Suprapubic skin (tissue), 4 donors: ENCODE measurements around the gene FAM83G. TPM values are rescaled to one million over a fixed set of nuclear protein-coding genes. Genes with fewer than 3 reads are reported as not detected.

Experiments used
- DNase-seq, 2 donors: peaks; one replicate each; pipeline ENCODE4 v3.0.0-alpha.2; 2019; ENCODE audit warnings: low spot score in 2 of 2
- H3K27ac ChIP-seq: fragments of 200-600 bp; sonication (generic); one replicate; pipeline ENCODE4 v1.5.1; 2019
- H3K27me3 ChIP-seq: fragments of 200-600 bp; sonication (generic); one replicate; pipeline ENCODE4 v1.5.1; 2019
- H3K36me3 ChIP-seq: fragments of 200-600 bp; sonication (generic); one replicate; pipeline ENCODE4 v1.5.1; 2019
- H3K4me1 ChIP-seq: fragments of 200-600 bp; sonication (generic); one replicate; pipeline ENCODE4 v1.5.1; 2019
- H3K4me3 ChIP-seq: fragments of 200-600 bp; sonication (generic); one replicate; pipeline ENCODE4 v1.5.1; 2019; ENCODE audit warnings: mild to moderate bottlenecking
- H3K9me3 ChIP-seq: fragments of 200-600 bp; sonication (generic); one replicate; pipeline ENCODE4 v1.5.1; 2019
- CTCF ChIP-seq, 2 donors: fragments of 200-600 bp in 1 of 2; fragments of 450-650 bp in 1 of 2; sonication (generic) in 1 of 2; IDR thresholded peaks; one replicate each; pipeline ENCODE4 v1.5.1; 2016 to 2019; ENCODE audit warnings: antibody characterized with exemption in 2 of 2, mild to moderate bottlenecking in 1 of 2, moderate library complexity in 1 of 2
- EP300 ChIP-seq: sonication (generic); formaldehyde crosslinking; IDR thresholded peaks from one replicate; pipeline ENCODE4 v1.6.1; 2017; ENCODE audit warnings: antibody characterized with exemption
- POLR2A ChIP-seq, 2 donors: fragments of 450-650 bp; IDR thresholded peaks; one replicate each; pipeline ENCODE4 v1.6.1; 2017; ENCODE audit warnings: antibody characterized with exemption in 2 of 2, mild to moderate bottlenecking in 2 of 2, moderate library complexity in 2 of 2
- POLR2AphosphoS5 ChIP-seq, 3 donors: sonication (generic); formaldehyde crosslinking; IDR thresholded peaks; one replicate each; pipeline ENCODE4 v1.6.1; 2017; ENCODE audit warnings: antibody characterized with exemption in 3 of 3
- WGBS: methylation state at CpG from one replicate; pipeline ENCODE4 v1.1.5; 2018; 5-methylcytosine and 5-hydroxymethylcytosine counted together
- total RNA-seq, 4 donors: library from RNA; depleted of rRNA; stranded (reverse); fragments of >200 nt; gene quantifications; one replicate each; pipeline ENCODE4 v1.1.0, GENCODE V29; 2016

FAM83G gene
- total RNA-seq, 4 donors from 2014 or later, result 205 to 261 (median 210) TPM

- Histone ChIP-seq H3K36me3 (no peaks in the 10 kb centered on the region), H3K9me3 (no peaks in the 10 kb centered on the region), H3K4me1 (peaks cover 72% of the 10 kb centered on the region), H3K4me3 (peak overlapping the region; percentile 68), H3K27ac (peak overlapping the region; percentile 88), H3K27me3 (no peaks in the 10 kb centered on the region)
- TF ChIP-seq POLR2A (IDR thresholded peaks at IDR 0.05) (no peak), POLR2AphosphoS5 (IDR thresholded peaks at IDR 0.05) (no peak), EP300 (no peak), CTCF (IDR thresholded peaks at IDR 0.05) (no peak)
- WGBS, result 60% methylated on average over 7 of the region's 7 CpGs
- DNase-seq, result no peak
These were observed 2.5 kb downstream of the FAM83G start for GRCh38 chr17:19001907-19002590.

GRCh38 chr17:19000531-19001325 is 3.8 kb downstream of the FAM83G start:
- no peak for DNase-seq
- Histone ChIP-seq H3K27me3 (no peaks in the 10 kb centered on the region), H3K36me3 (no peaks in the 10 kb centered on the region), H3K4me1 (peaks cover 76% of the 10 kb centered on the region), H3K9me3 (no peaks in the 10 kb centered on the region), H3K27ac (peak overlapping the region; percentile 88), H3K4me3 (peak overlapping the region; percentile 68)
- 53% methylated on average over 11 of the region's 17 CpGs for WGBS
- TF ChIP-seq CTCF (IDR thresholded peaks at IDR 0.05) (no peak), POLR2A (IDR thresholded peaks at IDR 0.05) (no peak), EP300 (no peak), POLR2AphosphoS5 (IDR thresholded peaks at IDR 0.05) (no peak)

GRCh38 chr17:18999911-19000310 is 4.7 kb downstream of the FAM83G start:
- Histone ChIP-seq H3K9me3 (no peaks in the 10 kb centered on the region), H3K4me1 (peaks cover 70% of the 10 kb centered on the region), H3K27me3 (no peaks in the 10 kb centered on the region), H3K27ac (peak overlapping the region; percentile 88), H3K4me3 (peak overlapping the region; percentile 68), H3K36me3 (no peaks in the 10 kb centered on the region)
- DNase-seq, result no peak
- no peak for TF ChIP-seq POLR2A (IDR thresholded peaks at IDR 0.05)
- TF ChIP-seq CTCF (IDR thresholded peaks at IDR 0.05), result no peak
- no peak for TF ChIP-seq EP300
- TF ChIP-seq POLR2AphosphoS5 (IDR thresholded peaks at IDR 0.05), result no peak
- WGBS, result 34% methylated on average over 3 of the region's 6 CpGs

GRCh38 chr17:18999394-18999793 is 5.2 kb downstream of the FAM83G start:
- Histone ChIP-seq H3K27ac (peak overlapping the region; percentile 88), H3K4me3 (peak overlapping the region; percentile 68), H3K9me3 (no peaks in the 10 kb centered on the region), H3K27me3 (no peaks in the 10 kb centered on the region), H3K36me3 (no peaks in the 10 kb centered on the region), H3K4me1 (peaks cover 68% of the 10 kb centered on the region)
- 53% methylated on average over 8 of the region's 8 CpGs for WGBS
- TF ChIP-seq POLR2A (IDR thresholded peaks at IDR 0.05) (no peak), EP300 (no peak), CTCF (IDR thresholded peaks at IDR 0.05) (no peak), POLR2AphosphoS5 (IDR thresholded peaks at IDR 0.05) (no peak)
- DNase-seq, result no peak

GRCh38 chr17:18997650-18998196 is 6.8 kb downstream of the FAM83G start:
- H3K27me3 ChIP-seq, result no peaks in the 10 kb centered on the region
- DNase-seq, result no peak
- WGBS, result 51% methylated on average over 3 of the region's 6 CpGs
- H3K27ac ChIP-seq, result no peak overlapping the region
- no peak overlapping the region for H3K4me3 ChIP-seq
- H3K9me3 ChIP-seq, result no peaks in the 10 kb centered on the region
- peaks cover 68% of the 10 kb centered on the region for H3K4me1 ChIP-seq
- TF ChIP-seq EP300 (no peak), CTCF (IDR thresholded peaks at IDR 0.05) (no peak), POLR2A (IDR thresholded peaks at IDR 0.05) (no peak), POLR2AphosphoS5 (IDR thresholded peaks at IDR 0.05) (no peak)
- no peaks in the 10 kb centered on the region for H3K36me3 ChIP-seq
